Measurements from ENCODE around the gene STK24.
"Not testable (repeated sequence)": the region's sequence is repeated elsewhere in the genome, so short reads cannot be mapped to it uniquely, and the experiment has no call there.

The STK24 gene

DNA sequence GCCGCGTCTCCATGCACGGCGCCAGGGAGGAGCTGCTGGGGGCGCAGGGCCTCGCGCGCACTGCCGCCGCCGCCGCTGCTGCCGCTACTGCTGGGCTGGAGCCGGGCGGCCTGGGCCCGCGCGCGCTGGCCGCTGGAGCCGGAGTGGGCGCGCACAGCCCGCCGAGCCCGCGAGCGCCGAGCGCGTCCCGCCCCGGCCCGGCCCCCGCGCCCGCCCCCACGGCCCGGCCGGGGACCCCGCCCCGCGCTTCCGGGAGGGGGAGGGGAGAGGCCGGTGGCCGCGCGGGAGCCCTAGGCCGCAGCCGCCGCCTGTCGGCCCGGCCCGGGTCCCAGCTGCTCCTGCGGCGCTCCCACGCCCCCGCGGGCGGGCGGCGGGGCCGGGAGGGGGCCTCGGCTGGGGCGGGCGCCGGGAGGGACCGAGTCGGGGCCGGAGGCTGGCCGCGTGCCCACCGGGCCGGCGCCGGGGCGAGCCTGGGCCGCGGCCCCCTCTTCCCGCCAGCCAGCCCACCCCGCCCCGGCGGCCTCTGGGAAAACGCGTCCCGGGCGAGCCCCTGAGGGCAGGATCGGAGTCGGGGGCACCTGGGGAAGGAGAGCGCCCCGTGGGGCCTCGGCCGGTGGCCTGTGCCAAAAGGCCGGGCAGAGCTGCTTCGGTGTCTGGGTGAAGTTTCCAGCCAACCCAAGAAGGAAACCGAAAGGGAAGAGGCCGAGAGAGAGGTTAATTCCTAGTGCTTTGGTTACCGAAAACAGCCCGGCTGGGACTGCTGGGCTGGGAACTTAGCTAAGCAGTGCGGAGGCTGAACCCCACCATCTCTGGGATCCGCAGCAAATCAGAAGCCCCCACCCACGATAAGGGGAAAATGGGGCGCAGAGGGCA, at the start of gene STK24:
TSS of gene STK24 (minus strand) at position 145 of the 873 bp plus-strand sequence. CDS start 321 bp downstream, outside the sequence.
- DNase-seq: peak; percentile 77
- Histone ChIP-seq H3K4me3 (ENCODE audit: low read depth, low read length) (peak within 1 kb of the TSS; percentile 89), H3K36me3 (peaks cover 18% of the 10 kb centered on the region), H3K27ac (peak within 1 kb of the TSS; percentile 92), H3K27me3 (ENCODE audit: insufficient read depth, low read depth, severe bottlenecking) (no peaks in the 10 kb centered on the region), H3K9me3 (ENCODE audit: severe bottlenecking) (no peaks in the 10 kb centered on the region)
- TF ChIP-seq, protein P1, sequence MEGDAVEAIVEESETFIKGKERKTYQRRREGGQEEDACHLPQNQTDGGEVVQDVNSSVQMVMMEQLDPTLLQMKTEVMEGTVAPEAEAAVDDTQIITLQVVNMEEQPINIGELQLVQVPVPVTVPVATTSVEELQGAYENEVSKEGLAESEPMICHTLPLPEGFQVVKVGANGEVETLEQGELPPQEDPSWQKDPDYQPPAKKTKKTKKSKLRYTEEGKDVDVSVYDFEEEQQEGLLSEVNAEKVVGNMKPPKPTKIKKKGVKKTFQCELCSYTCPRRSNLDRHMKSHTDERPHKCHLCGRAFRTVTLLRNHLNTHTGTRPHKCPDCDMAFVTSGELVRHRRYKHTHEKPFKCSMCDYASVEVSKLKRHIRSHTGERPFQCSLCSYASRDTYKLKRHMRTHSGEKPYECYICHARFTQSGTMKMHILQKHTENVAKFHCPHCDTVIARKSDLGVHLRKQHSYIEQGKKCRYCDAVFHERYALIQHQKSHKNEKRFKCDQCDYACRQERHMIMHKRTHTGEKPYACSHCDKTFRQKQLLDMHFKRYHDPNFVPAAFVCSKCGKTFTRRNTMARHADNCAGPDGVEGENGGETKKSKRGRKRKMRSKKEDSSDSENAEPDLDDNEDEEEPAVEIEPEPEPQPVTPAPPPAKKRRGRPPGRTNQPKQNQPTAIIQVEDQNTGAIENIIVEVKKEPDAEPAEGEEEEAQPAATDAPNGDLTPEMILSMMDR (IDR thresholded peaks at IDR 0.05; ENCODE audit: low read depth, low read length): peak; percentile 14; the same call in 1 of the 2 replicates

DNA sequence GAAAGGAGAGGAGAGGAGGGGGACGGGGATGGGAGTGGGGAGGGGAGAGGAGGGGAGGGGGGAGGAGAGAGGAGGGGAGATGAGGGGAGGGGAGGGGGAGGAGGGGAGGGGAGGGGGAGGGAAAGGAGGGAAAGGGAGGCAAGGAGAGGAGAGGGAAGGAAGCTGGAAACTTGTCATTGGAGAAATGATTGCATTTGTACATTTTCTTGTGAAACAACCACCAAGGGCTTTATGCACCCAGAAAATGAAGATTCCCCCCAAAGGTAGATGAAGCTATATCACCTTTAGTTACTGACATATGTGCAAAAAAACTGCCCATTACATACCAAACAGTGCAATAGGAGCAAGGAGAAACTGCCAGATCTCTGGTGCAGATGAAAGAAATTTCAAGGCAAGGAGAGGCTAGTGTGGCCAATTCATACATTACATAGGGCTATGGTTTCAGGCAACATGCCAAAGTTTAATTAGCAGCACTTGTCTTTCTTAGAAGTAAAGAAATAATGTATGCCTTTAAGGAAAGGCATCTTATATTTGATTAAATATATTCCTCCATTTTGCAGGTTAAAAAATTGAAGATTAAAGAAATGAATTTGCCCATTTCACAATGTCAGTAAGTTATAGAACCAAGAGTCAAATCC, 49.5 kb upstream of the STK24 start:
- Histone ChIP-seq H3K27me3 (ENCODE audit: insufficient read depth, low read depth, severe bottlenecking) (no peaks in the 10 kb centered on the region), H3K4me3 (ENCODE audit: low read depth, low read length) (no peak overlapping the region), H3K9me3 (ENCODE audit: severe bottlenecking) (peaks cover 2% of the 10 kb centered on the region), H3K36me3 (no peaks in the 10 kb centered on the region), H3K27ac (no peak overlapping the region)
- no peak for DNase-seq
- TF ChIP-seq, protein P1 (IDR thresholded peaks at IDR 0.05; ENCODE audit: low read depth, low read length): no peak

DNA sequence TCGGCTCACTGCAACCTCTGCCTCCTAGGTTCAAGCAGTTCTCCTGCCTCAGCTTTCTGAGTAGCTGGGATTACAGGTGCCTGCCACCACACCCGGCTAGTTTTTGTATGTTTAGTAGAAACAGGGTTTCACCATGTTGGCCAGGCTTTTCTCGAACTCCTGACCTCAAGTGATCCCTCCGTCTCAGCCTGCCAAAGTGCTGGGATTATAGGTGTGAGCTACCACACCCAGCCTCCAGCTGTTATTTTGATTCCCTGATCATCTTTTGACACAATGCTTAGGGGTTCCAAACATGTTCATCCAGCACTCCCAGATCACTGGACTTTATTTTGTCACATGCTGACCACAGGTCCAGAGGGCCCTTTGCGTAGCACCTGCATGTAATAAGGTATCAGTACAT, 47.7 kb upstream of the STK24 start:
- DNase-seq: peak; percentile 61
- H3K36me3 ChIP-seq; H3K27ac ChIP-seq; H3K9me3 ChIP-seq (ENCODE audit: severe bottlenecking); H3K4me3 ChIP-seq (ENCODE audit: low read depth, low read length); H3K27me3 ChIP-seq (ENCODE audit: insufficient read depth, low read depth, severe bottlenecking): not testable (repeated sequence)

DNA sequence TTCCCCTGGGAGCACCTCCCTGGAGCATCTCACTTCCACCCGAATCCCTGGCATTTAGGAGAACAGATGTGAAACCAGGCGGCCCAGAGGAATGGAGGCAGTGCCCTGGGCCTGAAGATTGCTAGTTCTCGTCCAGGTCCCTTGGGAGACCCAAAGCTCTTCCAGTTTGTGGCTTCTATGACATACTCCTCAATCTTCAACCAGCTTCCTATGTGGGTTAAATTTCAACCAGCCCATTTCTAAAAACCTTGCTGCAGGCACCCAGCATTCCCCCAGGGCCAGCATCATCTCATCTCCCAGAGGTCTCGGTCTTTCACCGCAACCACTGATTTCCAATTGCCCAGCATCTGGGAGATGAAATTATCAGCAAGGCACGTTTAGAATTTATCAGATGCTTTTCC, 46.0 kb upstream of the STK24 start:
- Histone ChIP-seq H3K4me3 (ENCODE audit: low read depth, low read length) (no peak overlapping the region), H3K27ac (no peak overlapping the region), H3K27me3 (ENCODE audit: insufficient read depth, low read depth, severe bottlenecking) (no peaks in the 10 kb centered on the region), H3K9me3 (ENCODE audit: severe bottlenecking) (peaks cover 2% of the 10 kb centered on the region), H3K36me3 (no peaks in the 10 kb centered on the region)
- TF ChIP-seq, protein P1 (IDR thresholded peaks at IDR 0.05; ENCODE audit: low read depth, low read length): no peak
- DNase-seq: no peak

DNA sequence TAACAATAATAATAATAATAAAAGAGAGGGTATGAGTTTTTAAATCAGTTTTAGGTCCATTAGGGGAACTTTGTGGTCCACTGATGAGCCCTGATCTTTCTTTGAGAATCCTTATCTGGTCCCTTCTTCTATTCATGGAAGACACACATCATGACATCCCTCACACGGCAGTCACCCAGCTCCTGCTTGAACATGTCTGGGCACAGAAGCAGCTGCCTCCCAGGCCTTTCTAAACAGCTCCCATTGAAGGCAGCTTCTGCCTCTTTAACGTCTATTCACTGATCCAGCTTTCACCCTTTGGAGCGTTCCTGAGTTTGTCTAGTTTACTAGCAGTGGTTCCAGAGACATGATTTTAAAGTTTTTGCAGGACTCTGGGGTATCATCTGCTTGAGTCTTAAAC, 42.6 kb upstream of the STK24 start:
- Histone ChIP-seq H3K27ac (no peak overlapping the region), H3K36me3 (no peaks in the 10 kb centered on the region), H3K9me3 (ENCODE audit: severe bottlenecking) (no peaks in the 10 kb centered on the region), H3K27me3 (ENCODE audit: insufficient read depth, low read depth, severe bottlenecking) (no peaks in the 10 kb centered on the region), H3K4me3 (ENCODE audit: low read depth, low read length) (no peak overlapping the region)
- TF ChIP-seq, protein P1 (IDR thresholded peaks at IDR 0.05; ENCODE audit: low read depth, low read length): no peak
- DNase-seq: no peak

DNA sequence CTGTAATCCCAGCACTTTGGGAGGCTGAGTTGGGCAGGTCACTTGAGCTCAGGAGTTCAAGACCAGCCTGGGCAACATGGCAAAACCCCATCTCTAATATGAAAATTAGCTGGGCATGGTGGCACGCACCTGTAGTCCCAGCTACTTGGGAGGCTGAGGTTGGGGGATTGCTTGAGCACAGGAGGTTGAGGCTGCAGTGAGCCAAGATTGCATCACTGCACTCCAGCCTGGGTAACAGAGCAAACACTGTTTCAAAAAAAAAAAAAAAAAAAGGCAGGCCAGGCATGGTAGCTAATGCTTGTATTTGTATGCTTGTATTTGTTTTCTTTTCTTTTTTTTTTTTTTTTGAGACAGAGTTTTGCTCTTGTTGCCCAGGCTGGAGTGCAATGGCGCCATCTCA, 38.7 kb upstream of the STK24 start:
- not testable (repeated sequence) for H3K4me3 ChIP-seq (ENCODE audit: low read depth, low read length); DNase-seq; H3K27me3 ChIP-seq (ENCODE audit: insufficient read depth, low read depth, severe bottlenecking); H3K27ac ChIP-seq; H3K9me3 ChIP-seq (ENCODE audit: severe bottlenecking); H3K36me3 ChIP-seq
